GM15510 (cell line): Measurements from ENCODE around the gene DYNLT1.

Source experiments
- POLR2A ChIP-seq: IDR thresholded peaks from 3 replicates; pipeline ENCODE4 v1.6.1; 2011; ENCODE audit warnings: borderline replicate concordance; ENCODE audit not compliant: insufficient read length; ENCODE audit errors: extremely low read depth

DYNLT1 gene

GRCh38 chr6:158596861-158597260, 47.7 kb downstream of the DYNLT1 start:
- TF ChIP-seq POLR2A, result no peak

GRCh38 chr6:158595223-158595622, 49.3 kb downstream of the DYNLT1 start:
- TF ChIP-seq POLR2A, result no peak

GRCh38 chr6:158593670-158594069, 50.9 kb downstream of the DYNLT1 start:
- no peak for TF ChIP-seq POLR2A

- TF ChIP-seq POLR2A, result no peak
Measured at GRCh38 chr6:158591810-158592209, 52.7 kb downstream of the DYNLT1 start.

GRCh38 chr6:158591134-158591809, 53.3 kb downstream of the DYNLT1 start:
- TF ChIP-seq POLR2A, result no peak

GRCh38 chr6:158589366-158589765, 55.2 kb downstream of the DYNLT1 start:
- no peak for TF ChIP-seq POLR2A

DNA sequence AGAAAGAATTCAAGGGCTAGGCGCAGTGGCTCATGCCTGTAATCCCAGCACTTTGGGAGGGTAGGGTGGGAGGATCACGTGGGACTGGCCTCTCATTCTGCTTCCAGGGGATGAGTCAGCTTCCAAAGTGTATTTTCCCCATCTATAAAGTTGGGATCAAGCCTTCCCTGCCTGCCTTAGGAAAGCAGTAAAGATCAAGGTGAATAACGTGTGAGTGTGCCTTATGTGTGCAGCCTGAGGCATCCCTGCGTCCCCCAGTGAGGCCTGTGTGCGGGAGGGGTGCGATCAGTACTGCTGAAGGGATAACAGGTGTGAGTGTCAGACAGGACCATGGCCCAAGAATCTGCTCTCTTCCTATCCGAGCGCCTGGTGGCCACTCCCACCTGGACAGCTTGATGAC, 57.9 kb downstream of the DYNLT1 start:
- no peak for TF ChIP-seq POLR2A
